HEK293T (cell line): ENCODE measurements around the gene CENPB.

Experiments used
- ARNT ChIP-seq: fragments of 450-650 bp; IDR thresholded peaks from 2 replicates; pipeline ENCODE4 v1.6.1; 2017; ENCODE audit warnings: mild to moderate bottlenecking
- BHLHE40 ChIP-seq: fragments of 450-650 bp; IDR thresholded peaks from 2 replicates; pipeline ENCODE4 v1.6.1; 2016; ENCODE audit warnings: mild to moderate bottlenecking, moderate library complexity, borderline replicate concordance
- CTBP1 ChIP-seq: fragments of 450-650 bp; IDR thresholded peaks from 2 replicates; pipeline ENCODE4 v1.6.1; 2016; ENCODE audit warnings: borderline replicate concordance
- FOXA1 ChIP-seq: fragments of 450-650 bp; IDR thresholded peaks from 2 replicates; pipeline ENCODE4 v1.6.1; 2016; ENCODE audit warnings: mild to moderate bottlenecking
- FOXK2 ChIP-seq: fragments of 450-650 bp; IDR thresholded peaks from 2 replicates; pipeline ENCODE4 v1.6.1; 2016; ENCODE audit warnings: mild to moderate bottlenecking
- FOXM1 ChIP-seq: fragments of 450-650 bp; IDR thresholded peaks from 2 replicates; pipeline ENCODE4 v1.6.1; 2017; ENCODE audit warnings: mild to moderate bottlenecking, borderline replicate concordance
- HDGF ChIP-seq: fragments of 450-650 bp; IDR thresholded peaks from 2 replicates; pipeline ENCODE4 v1.6.1; 2017; ENCODE audit warnings: antibody characterized with exemption, borderline replicate concordance
- LEF1 ChIP-seq: fragments of 450-650 bp; IDR thresholded peaks from 2 replicates; pipeline ENCODE4 v1.6.1; 2017; ENCODE audit warnings: mild to moderate bottlenecking, borderline replicate concordance
- NFRKB ChIP-seq: fragments of 450-650 bp; IDR thresholded peaks from 2 replicates; pipeline ENCODE4 v1.6.1; 2016; ENCODE audit warnings: mild to moderate bottlenecking, moderate library complexity
- PKNOX1 ChIP-seq: fragments of 450-650 bp; IDR thresholded peaks from 2 replicates; pipeline ENCODE4 v1.6.1; 2016
- SP1 ChIP-seq: fragments of 450-650 bp; IDR thresholded peaks from 2 replicates; pipeline ENCODE4 v1.6.1; 2017
- SUZ12 ChIP-seq: fragments of 450-650 bp; IDR thresholded peaks from 2 replicates; pipeline ENCODE4 v1.6.1; 2016; ENCODE audit warnings: mild to moderate bottlenecking
- TARDBP ChIP-seq: fragments of 450-650 bp; IDR thresholded peaks from 2 replicates; pipeline ENCODE4 v1.6.1; 2016
- ZNF384 ChIP-seq: fragments of 450-650 bp; IDR thresholded peaks from 2 replicates; pipeline ENCODE4 v1.6.1; 2016

GRCh38 chr20:3738111-3739053 lies 48.2 kb downstream of the CENPB start:
- no peak for TF ChIP-seq PKNOX1
- no peak for TF ChIP-seq FOXK2
- no peak for TF ChIP-seq ARNT
- TF ChIP-seq TARDBP = no peak
- TF ChIP-seq NFRKB = no peak
- TF ChIP-seq SP1 = no peak
- no peak for TF ChIP-seq ZNF384
- TF ChIP-seq SUZ12 = no peak
- TF ChIP-seq HDGF = no peak
- no peak for TF ChIP-seq LEF1
- no peak for TF ChIP-seq FOXA1
- TF ChIP-seq FOXM1 = no peak
- no peak for TF ChIP-seq BHLHE40
- no peak for TF ChIP-seq CTBP1
